LNCAP (cell line): ENCODE data around the gene HIVEP3.

ENCODE experiments used
- TF ChIP-seq, protein P1 (sequence below): fragments of 450-650 bp; IDR thresholded peaks from 2 replicates; pipeline ENCODE4 v1.5.1; 2017; ENCODE audit warnings: mild to moderate bottlenecking

HIVEP3 gene

DNA sequence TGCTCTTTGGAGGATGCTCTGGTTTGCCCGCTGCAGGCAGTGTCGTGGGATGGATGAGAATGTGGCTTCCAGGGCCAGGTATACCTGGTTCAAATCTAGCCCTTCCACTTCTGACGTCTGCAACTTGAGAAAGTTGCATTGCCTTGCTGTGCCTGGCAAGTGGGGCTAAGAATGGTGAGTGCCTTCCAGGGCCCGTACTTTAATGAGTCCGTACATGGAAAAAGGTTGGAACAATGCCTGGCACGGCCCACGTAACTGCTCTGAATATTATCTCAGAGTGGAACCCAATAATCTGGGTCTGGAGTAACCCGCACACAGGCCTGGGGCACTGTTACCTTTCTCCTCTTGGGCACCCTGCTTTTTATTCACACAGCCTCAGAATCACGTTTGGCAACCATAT is 287.6 kb downstream of the HIVEP3 start:
- TF ChIP-seq, protein P1, sequence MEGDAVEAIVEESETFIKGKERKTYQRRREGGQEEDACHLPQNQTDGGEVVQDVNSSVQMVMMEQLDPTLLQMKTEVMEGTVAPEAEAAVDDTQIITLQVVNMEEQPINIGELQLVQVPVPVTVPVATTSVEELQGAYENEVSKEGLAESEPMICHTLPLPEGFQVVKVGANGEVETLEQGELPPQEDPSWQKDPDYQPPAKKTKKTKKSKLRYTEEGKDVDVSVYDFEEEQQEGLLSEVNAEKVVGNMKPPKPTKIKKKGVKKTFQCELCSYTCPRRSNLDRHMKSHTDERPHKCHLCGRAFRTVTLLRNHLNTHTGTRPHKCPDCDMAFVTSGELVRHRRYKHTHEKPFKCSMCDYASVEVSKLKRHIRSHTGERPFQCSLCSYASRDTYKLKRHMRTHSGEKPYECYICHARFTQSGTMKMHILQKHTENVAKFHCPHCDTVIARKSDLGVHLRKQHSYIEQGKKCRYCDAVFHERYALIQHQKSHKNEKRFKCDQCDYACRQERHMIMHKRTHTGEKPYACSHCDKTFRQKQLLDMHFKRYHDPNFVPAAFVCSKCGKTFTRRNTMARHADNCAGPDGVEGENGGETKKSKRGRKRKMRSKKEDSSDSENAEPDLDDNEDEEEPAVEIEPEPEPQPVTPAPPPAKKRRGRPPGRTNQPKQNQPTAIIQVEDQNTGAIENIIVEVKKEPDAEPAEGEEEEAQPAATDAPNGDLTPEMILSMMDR: no peak

DNA sequence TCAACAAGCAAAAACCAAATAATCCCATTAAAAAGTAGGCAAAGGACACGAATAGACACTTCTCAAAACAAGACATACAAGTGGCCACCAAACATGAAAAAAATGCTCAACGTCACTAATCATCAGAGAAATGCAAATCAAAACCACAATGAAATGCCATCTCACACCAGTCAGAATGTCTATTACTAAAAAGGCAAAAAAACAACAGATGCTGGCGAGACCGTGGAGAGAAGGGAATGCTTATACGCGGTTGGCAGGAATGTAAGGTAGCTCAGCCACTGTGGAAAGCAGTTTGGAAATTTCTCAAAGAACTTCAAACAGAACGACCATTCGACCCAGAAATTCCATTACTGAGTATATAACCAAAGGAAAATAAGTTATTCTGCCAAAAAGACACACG is 289.2 kb downstream of the HIVEP3 start:
- TF ChIP-seq, protein P1: no peak

DNA sequence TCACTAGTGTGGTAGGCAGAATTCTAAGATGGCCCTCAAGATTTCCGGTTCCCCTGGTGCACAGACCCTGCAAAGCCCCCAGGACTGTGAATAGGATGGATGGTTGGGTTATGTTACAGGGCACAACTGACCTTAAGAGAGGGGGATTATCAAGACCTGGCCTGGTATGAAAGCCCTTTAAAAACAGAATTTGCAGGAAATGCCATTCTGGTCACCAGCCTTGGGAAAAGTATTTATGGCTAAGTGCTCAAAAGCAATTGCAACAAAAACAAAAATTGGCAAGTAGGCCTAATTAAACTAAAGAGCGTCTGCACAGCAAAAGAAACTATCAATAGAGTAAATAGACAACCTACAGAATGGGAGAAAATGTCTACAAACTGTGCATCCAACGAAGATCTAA is 289.6 kb downstream of the HIVEP3 start:
- TF ChIP-seq, protein P1: no peak

DNA sequence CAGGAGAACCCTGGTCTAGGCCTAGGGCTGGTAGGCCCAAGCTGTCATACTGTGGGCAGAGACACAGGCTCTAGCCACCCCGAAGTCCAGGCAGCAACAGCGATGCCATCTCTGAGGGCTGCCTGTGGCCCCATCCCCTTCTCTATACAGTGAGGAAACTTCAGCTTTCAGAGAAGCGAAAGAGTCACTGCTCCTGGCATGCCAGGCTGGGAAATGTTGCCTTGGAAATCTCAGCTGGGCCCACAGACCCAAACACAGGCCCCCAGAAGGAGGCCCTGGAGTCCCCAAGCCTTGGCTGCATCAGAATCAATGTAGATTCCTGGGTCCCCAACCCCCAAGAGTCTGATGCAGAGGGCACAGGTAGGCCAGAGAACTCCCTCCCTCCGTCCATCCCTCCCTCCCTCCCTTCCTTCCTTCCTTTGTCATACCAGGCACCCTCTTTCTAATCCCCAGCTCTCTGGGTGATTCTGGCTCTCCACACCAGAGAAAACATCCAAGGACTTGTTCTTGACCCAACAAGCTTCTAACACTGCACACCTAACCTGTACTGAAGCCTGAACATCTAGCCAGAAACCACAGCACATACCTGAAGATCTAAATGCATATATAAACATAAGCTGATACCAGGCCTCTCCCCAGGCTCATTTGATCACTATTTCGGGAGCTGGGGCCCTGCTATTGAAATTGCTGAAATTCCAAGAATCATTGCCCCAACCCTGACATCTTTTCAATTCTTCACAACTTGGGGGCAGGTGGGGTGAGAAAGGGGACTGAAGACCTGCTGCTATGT is 291.0 kb downstream of the HIVEP3 start:
- TF ChIP-seq, protein P1: no peak

DNA sequence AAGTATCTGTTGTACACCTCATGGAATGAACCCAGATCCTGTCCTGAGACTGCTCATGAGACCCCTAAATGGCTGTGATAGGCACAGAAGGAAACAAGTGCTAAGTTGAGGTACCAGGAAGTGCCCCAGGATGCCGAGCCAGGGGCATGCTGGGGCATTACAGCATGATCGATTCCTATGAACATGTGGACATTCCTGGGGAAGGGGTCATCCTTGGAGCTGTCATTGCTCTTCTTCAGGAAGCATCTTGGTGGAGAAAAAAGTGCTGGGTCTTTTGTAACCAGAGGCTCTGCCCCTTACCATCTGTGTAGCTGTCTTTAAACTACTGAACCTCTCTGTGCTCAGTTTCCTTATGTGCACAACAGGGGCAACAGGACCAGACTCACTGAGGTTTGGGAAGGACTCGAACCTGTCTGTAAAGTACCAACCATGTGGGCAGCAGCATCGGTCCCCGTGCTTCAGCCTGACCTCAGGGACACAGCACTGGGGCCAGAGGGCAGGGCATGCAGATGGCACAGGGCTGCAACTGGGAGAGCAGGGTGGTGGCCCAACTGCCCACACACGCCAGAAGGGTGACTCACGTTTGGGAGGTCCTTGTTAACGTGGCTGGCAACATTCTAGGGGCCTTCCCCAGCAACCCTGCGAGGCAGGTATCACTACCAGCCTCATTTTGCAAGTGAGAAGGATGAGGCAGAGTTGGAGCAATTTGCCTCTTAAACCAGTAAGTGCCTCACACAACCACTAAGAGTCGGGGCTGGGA is 291.9 kb downstream of the HIVEP3 start:
- TF ChIP-seq, protein P1: no peak

DNA sequence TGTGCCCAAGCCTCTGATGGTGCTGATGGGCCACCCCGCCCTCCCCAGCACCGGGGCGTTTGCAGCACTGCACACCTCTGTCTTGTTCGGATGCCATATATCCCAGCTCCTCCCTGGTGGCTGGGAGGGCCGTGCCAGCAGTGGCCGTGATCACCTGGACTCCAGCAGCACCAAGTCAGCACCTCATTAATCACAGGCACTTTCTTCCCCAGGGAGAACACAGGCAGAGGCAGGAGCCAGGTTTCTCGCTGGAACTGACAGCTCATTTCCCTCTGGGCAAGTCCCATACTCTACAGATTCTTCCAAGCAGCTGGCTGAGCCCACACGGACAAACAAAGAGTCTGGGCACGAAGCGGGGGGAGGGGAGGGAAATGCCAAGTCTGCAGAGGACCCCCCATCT is 292.6 kb downstream of the HIVEP3 start:
- TF ChIP-seq, protein P1: no peak

DNA sequence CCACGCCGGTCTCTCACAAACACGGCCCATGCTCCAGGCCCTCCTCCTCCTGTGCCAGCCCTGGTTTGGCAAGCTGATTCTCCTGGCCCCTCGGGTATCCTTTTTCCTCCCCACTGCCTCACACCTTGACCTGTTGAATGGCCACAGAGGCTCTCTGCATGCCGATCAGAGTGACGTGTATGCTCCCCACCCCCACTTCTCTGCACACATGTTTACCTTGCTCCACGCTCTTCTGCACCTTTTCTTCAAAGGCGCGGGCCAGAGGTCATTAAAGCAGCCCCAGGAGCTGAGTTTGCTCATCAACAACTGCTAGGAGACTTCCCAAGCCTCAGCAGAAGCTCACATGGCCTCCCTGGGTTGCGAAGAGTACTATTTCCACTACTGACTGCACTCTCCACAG is 295.0 kb downstream of the HIVEP3 start:
- TF ChIP-seq, protein P1: no peak
